Endothelial cell of umbilical vein (primary cell): ENCODE data around the gene C12orf50. TPM values are rescaled to one million over a fixed set of nuclear protein-coding genes. Genes with fewer than 3 reads are reported as not detected.

Source experiments
- BruUV-seq: library from RNA; stranded (reverse); fragments of 400-500 nt; replicated peaks from 2 replicates; lab custom pipeline; 2021; lab: Mats Ljungman, UMichigan
- CTCF ChIA-PET: fragments of 300-600, 350-600 bp; sonication (Branson Sonifier 250); formaldehyde crosslinking; loops from one replicate; lab custom pipeline; 2021; ENCODE audit warnings: antibody characterized with exemption, inconsistent platforms; lab: Charles Lee
- POLR2A ChIA-PET: fragments of 300-600, 350-600 bp; sonication (Branson Sonifier 250); formaldehyde crosslinking; loops from one replicate; lab custom pipeline; 2021; ENCODE audit warnings: antibody characterized with exemption, inconsistent platforms; lab: Charles Lee
- DNase-seq: peaks from one replicate; pipeline ENCODE4 v3.0.0-alpha.2; 2011; ENCODE audit warnings: low read depth, low spot score
- FAIRE-seq: peaks from 2 replicates; lab custom pipeline; 2011; peaks lifted over from hg19 to GRCh38; lab: Jason Lieb, UNC
- H2AFZ ChIP-seq: 2 replicates; pipeline ENCODE4 v1.6.0; 2012; ENCODE audit warnings: low read depth, low read length, control low read depth, inconsistent platforms
- H3K27ac ChIP-seq: 2 replicates; pipeline ENCODE4 v1.5.1; 2011; ENCODE audit warnings: low read depth, mild to moderate bottlenecking, control low read depth, low read length, moderate library complexity; ENCODE audit not compliant: insufficient read depth
- H3K27me3 ChIP-seq, 2 experiments: 2 replicates each; pipeline versions ENCODE4 v1.6.0 to v1.6.1; 2011; ENCODE audit warnings: low read length in 2 of 2, mixed read lengths in 1 of 2; ENCODE audit not compliant: control insufficient read depth in 2 of 2, insufficient read depth in 2 of 2
- H3K36me3 ChIP-seq, 2 experiments: 2 replicates in 1 of 2; 3 replicates in 1 of 2; pipeline ENCODE4 v1.5.1; 2011; ENCODE audit warnings: low read length in 2 of 2, mild to moderate bottlenecking in 1 of 2, moderate library complexity in 1 of 2; ENCODE audit not compliant: control insufficient read depth in 2 of 2, insufficient read depth in 2 of 2; ENCODE audit errors: extremely low read depth in 1 of 2
- H3K4me1 ChIP-seq: 3 replicates; pipeline ENCODE4 v1.5.1; 2011; ENCODE audit warnings: mild to moderate bottlenecking, low read length; ENCODE audit not compliant: control insufficient read depth, insufficient read depth; ENCODE audit errors: extremely low read depth
- H3K4me2 ChIP-seq: 2 replicates; pipeline ENCODE4 v1.6.1; 2011; ENCODE audit warnings: low read length, control low read depth, mixed read lengths; ENCODE audit not compliant: insufficient read depth
- H3K4me3 ChIP-seq, 3 experiments: fragments of 200-600 bp in 1 of 3; sonication (generic), shearing (Covaris generic) in 1 of 3; replicated peaks in 1 of 3; 2 replicates each; pipeline ENCODE4 v1.5.1; 2011 to 2016; ENCODE audit warnings: control low read depth in 3 of 3, low read length in 3 of 3, mild to moderate bottlenecking in 2 of 3, inconsistent platforms in 1 of 3, low read depth in 1 of 3, moderate library complexity in 1 of 3; ENCODE audit not compliant: insufficient read depth in 1 of 3
- H3K79me2 ChIP-seq: 2 replicates; pipeline ENCODE4 v1.6.0; 2012; ENCODE audit warnings: low read length, inconsistent platforms; ENCODE audit not compliant: control insufficient read depth, insufficient read depth
- H3K9ac ChIP-seq: replicated peaks from 2 replicates; pipeline ENCODE3; 2011; ENCODE audit warnings: low read length, control low read depth; ENCODE audit not compliant: insufficient read depth; ENCODE audit errors: extremely low read depth
- H3K9me1 ChIP-seq: replicated peaks from 3 replicates; pipeline ENCODE4 v1.6.0; 2011; ENCODE audit warnings: mild to moderate bottlenecking, low read length; ENCODE audit not compliant: control insufficient read depth, insufficient read depth; ENCODE audit errors: extremely low read depth
- H3K9me3 ChIP-seq: replicated peaks from 2 replicates; pipeline ENCODE4 v1.5.1; 2012; ENCODE audit warnings: low read length, inconsistent platforms; ENCODE audit not compliant: control insufficient read depth, insufficient read depth
- H4K20me1 ChIP-seq: replicated peaks from 2 replicates; pipeline ENCODE3; 2011; ENCODE audit warnings: mild to moderate bottlenecking, low read length; ENCODE audit not compliant: control insufficient read depth, insufficient read depth; ENCODE audit errors: extremely low read depth
- EZH2 ChIP-seq: IDR thresholded peaks from 2 replicates; pipeline ENCODE4 v1.6.1; 2012; ENCODE audit warnings: borderline replicate concordance, low read depth, mild to moderate bottlenecking, moderate library complexity, low read length, inconsistent platforms; ENCODE audit not compliant: severe bottlenecking
- FOS ChIP-seq: IDR thresholded peaks from 2 replicates; pipeline ENCODE4 v1.6.1; 2011; ENCODE audit warnings: mild to moderate bottlenecking, low read length, moderate library complexity, borderline replicate concordance; ENCODE audit not compliant: insufficient read depth
- GATA2 ChIP-seq: IDR thresholded peaks from 2 replicates; pipeline ENCODE4 v1.7.0; 2011; ENCODE audit warnings: low read depth, mild to moderate bottlenecking, moderate library complexity, mixed read lengths, low read length; ENCODE audit not compliant: insufficient read length, insufficient read depth
- JUN ChIP-seq: IDR thresholded peaks from 2 replicates; pipeline ENCODE4 v1.6.1; 2011; ENCODE audit warnings: borderline replicate concordance, low read depth; ENCODE audit not compliant: insufficient read length, insufficient read depth
- MAX ChIP-seq: IDR thresholded peaks from 2 replicates; pipeline ENCODE4 v1.6.1; 2011; ENCODE audit not compliant: insufficient read depth, insufficient read length
- MYC ChIP-seq: IDR thresholded peaks from one replicate; pipeline ENCODE4 v1.6.1; 2011; ENCODE audit warnings: mild to moderate bottlenecking, low read depth, low read length
- POLR2A ChIP-seq: IDR thresholded peaks from 2 replicates; pipeline ENCODE4 v1.6.1; 2012; ENCODE audit warnings: low read depth, mild to moderate bottlenecking, control low read depth, low read length
- POLR2AphosphoS5 ChIP-seq: IDR thresholded peaks from 2 replicates; pipeline ENCODE4 v1.6.1; 2012; ENCODE audit warnings: low read depth, mild to moderate bottlenecking, control low read depth, low read length, moderate library complexity; ENCODE audit not compliant: insufficient read depth
- dilution Hi-C: fragments of 300-500 bp; cut with MboI; formaldehyde crosslinking; loops from one replicate; pipeline ENCODE4 v1.15.0; 2019; ENCODE audit warnings: low sequenced_read_pairs; ENCODE audit not compliant: extremely low pct_ligation_motif_present
- intact Hi-C: fragments of 100-400 bp; cut with micrococcal nuclease; formaldehyde crosslinking; loops from one replicate; pipeline ENCODE4 v1.10.0; 2022
- polyA plus RNA-seq, 4 experiments: library from polyadenylated mRNA; depleted of rRNA in 3 of 4; stranded (reverse) in 3 of 4; unstranded in 1 of 4; fragments of >200 nt; gene quantifications; 2 replicates each; pipeline versions ENCODE4 v1.2.1 to v1.2.3, GENCODE V29; 2011 to 2012; ENCODE audit warnings: missing spikeins in 1 of 4
- total RNA-seq: library from RNA; stranded (reverse); gene quantifications from 2 replicates; pipeline ENCODE4 v1.2.3, GENCODE V29; 2021
- TF ChIP-seq, protein P1 (sequence below), 2 donors: IDR thresholded peaks; 1 replicate in 1 of 2; 2 replicates in 1 of 2; pipeline ENCODE4 v1.5.1; 2011; ENCODE audit warnings: low read length in 2 of 2, mild to moderate bottlenecking in 2 of 2, moderate library complexity in 2 of 2, control low read depth in 1 of 2, inconsistent platforms in 1 of 2, low read depth in 1 of 2; ENCODE audit not compliant: insufficient read depth in 1 of 2; ENCODE audit errors: extremely low read depth in 1 of 2

C12orf50 gene
- total and polyA plus RNA-seq, 2 donors (not counting 3 experiments of a cell fraction or from before 2014, with no cell fraction given), result 0.31 TPM; not detected in 1

DNA sequence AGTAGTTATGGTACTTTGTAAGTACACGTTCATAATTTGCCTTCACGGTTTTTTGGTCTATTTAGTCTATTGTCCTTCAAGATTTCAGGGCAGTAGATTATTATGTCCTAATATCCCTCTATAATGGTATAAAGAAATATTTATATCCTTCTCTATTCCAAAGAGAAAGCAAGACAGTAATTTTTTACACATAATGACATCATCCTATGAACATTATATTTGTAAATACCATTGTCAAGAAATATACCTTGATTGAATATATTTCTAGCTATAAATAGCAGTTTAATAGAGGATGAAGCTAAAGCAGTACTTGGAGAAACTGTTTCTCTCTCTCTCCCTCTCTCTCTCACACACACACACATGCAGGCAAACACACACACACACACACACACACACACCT lies 77.0 kb downstream of the C12orf50 start:
- Histone ChIP-seq H2AFZ (no peak overlapping the region), H3K4me3 (no peak overlapping the region), H3K4me2 (no peak overlapping the region), H3K36me3 (no peaks in the 10 kb centered on the region), H3K27ac (no peak overlapping the region), H3K9me3 (no peaks in the 10 kb centered on the region), H3K9me1 (no peaks in the 10 kb centered on the region), H3K9ac (no peak overlapping the region), H3K79me2 (no peaks in the 10 kb centered on the region), H3K27me3 (no peaks in the 10 kb centered on the region), H4K20me1 (no peaks in the 10 kb centered on the region), H3K4me1 (no peaks in the 10 kb centered on the region)
- dilution Hi-C loops, result no loop called here
- intact Hi-C loops, result no loop called here
- DNase-seq (no peak), FAIRE-seq (no peak)
- BruUV-seq, result no TSS peak
- POLR2A ChIA-PET, result no interaction called here
- TF ChIP-seq GATA2 (no peak), JUN (no peak), POLR2A (no peak), POLR2AphosphoS5 (no peak), MAX (no peak), FOS (no peak), EZH2 (no peak), MYC (no peak)
- TF ChIP-seq, protein P1, sequence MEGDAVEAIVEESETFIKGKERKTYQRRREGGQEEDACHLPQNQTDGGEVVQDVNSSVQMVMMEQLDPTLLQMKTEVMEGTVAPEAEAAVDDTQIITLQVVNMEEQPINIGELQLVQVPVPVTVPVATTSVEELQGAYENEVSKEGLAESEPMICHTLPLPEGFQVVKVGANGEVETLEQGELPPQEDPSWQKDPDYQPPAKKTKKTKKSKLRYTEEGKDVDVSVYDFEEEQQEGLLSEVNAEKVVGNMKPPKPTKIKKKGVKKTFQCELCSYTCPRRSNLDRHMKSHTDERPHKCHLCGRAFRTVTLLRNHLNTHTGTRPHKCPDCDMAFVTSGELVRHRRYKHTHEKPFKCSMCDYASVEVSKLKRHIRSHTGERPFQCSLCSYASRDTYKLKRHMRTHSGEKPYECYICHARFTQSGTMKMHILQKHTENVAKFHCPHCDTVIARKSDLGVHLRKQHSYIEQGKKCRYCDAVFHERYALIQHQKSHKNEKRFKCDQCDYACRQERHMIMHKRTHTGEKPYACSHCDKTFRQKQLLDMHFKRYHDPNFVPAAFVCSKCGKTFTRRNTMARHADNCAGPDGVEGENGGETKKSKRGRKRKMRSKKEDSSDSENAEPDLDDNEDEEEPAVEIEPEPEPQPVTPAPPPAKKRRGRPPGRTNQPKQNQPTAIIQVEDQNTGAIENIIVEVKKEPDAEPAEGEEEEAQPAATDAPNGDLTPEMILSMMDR (IDR thresholded peaks at IDR 0.05; ENCODE audit: extremely low read depth in 1 of 2, insufficient read depth in 1 of 2, low read depth in 1 of 2, low read length in 2 of 2), result no peak
- CTCF ChIA-PET, result interaction anchor here (0.8 to 2.2 kb wide), 7 partner anchors 9 to 1949 kb away, joined by 3 to 4 read pairs (median 3); no protein-coding TSS in a partner anchor
